NCI-H2107 treated with DMSO at 0.1 percent for 48 hours (cell line): ENCODE measurements around the gene APLP1.
A peak's percentile ranks its signal among the peaks of the same experiment; 100 is the strongest.
"Not testable (repeated sequence)": the region's sequence is repeated elsewhere in the genome, so short reads cannot be mapped to it uniquely, and the experiment has no call there.

ENCODE experiments used
- DNase-seq: peaks from one replicate; lab custom pipeline; 2025; ENCODE audit not compliant: unreplicated experiment; lab: John Stamatoyannopoulos, UW

Gene APLP1

GRCh38 chr19:35852029-35852780, 16.2 kb upstream of the APLP1 start, which contains the start of gene NPHS1:
Gene NPHS1 (minus strand): TSS chr19:35852504. CDS start chr19:35851837, 667 bp downstream.
- DNase-seq = no peak

- no peak for DNase-seq
These were observed 15.2 kb upstream of the APLP1 start for GRCh38 chr19:35853038-35853756.

GRCh38 chr19:35856546-35857149, 11.7 kb upstream of the APLP1 start, which contains the start of gene KIRREL2:
Gene KIRREL2 (plus strand): TSS chr19:35856911. CDS start chr19:35857120, 209 bp downstream.
- no peak for DNase-seq

- DNase-seq = no peak
These were observed 10.1 kb upstream of the APLP1 start for GRCh38 chr19:35858311-35858710.

- DNase-seq = no peak
These were observed 9.0 kb upstream of the APLP1 start for GRCh38 chr19:35859414-35859813.

- DNase-seq = no peak
These were observed 7.9 kb upstream of the APLP1 start for GRCh38 chr19:35860436-35860817.

- no peak for DNase-seq
These were observed 7.3 kb upstream of the APLP1 start for GRCh38 chr19:35860818-35861639.

GRCh38 chr19:35861640-35862160, 6.7 kb upstream of the APLP1 start:
- DNase-seq = no peak

- DNase-seq = no peak
These were observed 5.8 kb upstream of the APLP1 start for GRCh38 chr19:35862528-35862927.

- DNase-seq = no peak
These were observed 5.4 kb upstream of the APLP1 start for GRCh38 chr19:35863018-35863417.

- no peak for DNase-seq
These were observed 501 bp downstream of the APLP1 start for GRCh38 chr19:35868823-35869326.

- peak; percentile 71 for DNase-seq
These were observed 1.2 kb downstream of the APLP1 start for GRCh38 chr19:35869327-35870123.

GRCh38 chr19:35870124-35870736, 1.9 kb downstream of the APLP1 start:
- DNase-seq = not testable (repeated sequence)

GRCh38 chr19:35870798-35871197, 2.4 kb downstream of the APLP1 start:
- DNase-seq = no peak

- DNase-seq = no peak
These were observed 3.2 kb downstream of the APLP1 start for GRCh38 chr19:35871611-35872010.

GRCh38 chr19:35872180-35872579, 3.8 kb downstream of the APLP1 start:
- DNase-seq = no peak

GRCh38 chr19:35874392-35874930, 6.1 kb downstream of the APLP1 start:
- DNase-seq = no peak

- DNase-seq = no peak
These were observed 10.7 kb downstream of the APLP1 start for GRCh38 chr19:35879068-35879467.

GRCh38 chr19:35879770-35880317, 11.5 kb downstream of the APLP1 start:
- DNase-seq = no peak
